ENCODE data around the gene SERPINA1. TPM values are rescaled to one million over a fixed set of nuclear protein-coding genes. Genes with fewer than 3 reads are reported as not detected.

Gene SERPINA1
- total and polyA plus RNA-seq, 2 of the 13 experiments (the other 11 are each of a cell fraction or from before 2014, with no cell fraction given) = 3,266 to 11,015 TPM

- no peak for TF ChIP-seq AKNA (CRISPR knock-in tag; IDR thresholded peaks at IDR 0.05; ENCODE audit: borderline replicate concordance)
- TF ChIP-seq SIN3A (IDR thresholded peaks at IDR 0.05; ENCODE audit: borderline replicate concordance, low read depth, low read length) = no peak
- TF ChIP-seq ZNF543 (CRISPR knock-in tag; IDR thresholded peaks at IDR 0.05) = no peak
- peak; percentile 37; the same call in 1 of the 2 replicates for TF ChIP-seq HOXA3 (CRISPR knock-in tag; IDR thresholded peaks at IDR 0.05)
- no peak for TF ChIP-seq EEA1 (CRISPR knock-in tag; IDR thresholded peaks at IDR 0.05; ENCODE audit: borderline replicate concordance)
- TF ChIP-seq YEATS4 (CRISPR knock-in tag; IDR thresholded peaks at IDR 0.05; ENCODE audit: borderline replicate concordance) = no peak
- TF ChIP-seq ZNF343 (CRISPR knock-in tag; IDR thresholded peaks at IDR 0.05) = no peak
- TF ChIP-seq ISL2 (CRISPR knock-in tag; IDR thresholded peaks at IDR 0.05) = peak; percentile 86
- TF ChIP-seq SOX13 (IDR thresholded peaks at IDR 0.05) = no peak
- TF ChIP-seq SOX13 (CRISPR knock-in tag; conservative IDR thresholded peaks at IDR 0.05 in 1 of 2, IDR thresholded peaks at IDR 0.05 in 1 of 2) = peak in 1 of 2 experiments; percentile 71; a peak in 2 of 4 replicates
- no peak for TF ChIP-seq FOXM1 (CRISPR knock-in tag; IDR thresholded peaks at IDR 0.05)
- TF ChIP-seq FOXA1 (IDR thresholded peaks at IDR 0.05) = no peak
- TF ChIP-seq FOXA1 (CRISPR knock-in tag; IDR thresholded peaks at IDR 0.05) = peak; percentile 28; the same call in 1 of the 2 replicates
- no peak for TF ChIP-seq BORCS8-MEF2B (CRISPR knock-in tag; IDR thresholded peaks at IDR 0.05)
- TF ChIP-seq HMG20A (CRISPR knock-in tag; IDR thresholded peaks at IDR 0.05; ENCODE audit: borderline replicate concordance) = peak; percentile 32; the same call in 1 of the 2 replicates
- TF ChIP-seq SNAPC5 (CRISPR knock-in tag; IDR thresholded peaks at IDR 0.05; ENCODE audit: borderline replicate concordance) = no peak
- no peak for TF ChIP-seq ZSCAN9 (CRISPR knock-in tag; IDR thresholded peaks at IDR 0.05; ENCODE audit: borderline replicate concordance)
- no peak for TF ChIP-seq BHLHE40 (IDR thresholded peaks at IDR 0.05; ENCODE audit: low read length)
- TF ChIP-seq MTA3 (CRISPR knock-in tag; IDR thresholded peaks at IDR 0.05) = no peak
- no peak for TF ChIP-seq ZBTB4 (CRISPR knock-in tag; IDR thresholded peaks at IDR 0.05; ENCODE audit: borderline replicate concordance)
- TF ChIP-seq ZIK1 (CRISPR knock-in tag; IDR thresholded peaks at IDR 0.05; ENCODE audit: borderline replicate concordance, low read depth) = no peak
- TF ChIP-seq ZNF781 (CRISPR knock-in tag; IDR thresholded peaks at IDR 0.05; ENCODE audit: borderline replicate concordance, not compliant biosample characterization) = no peak
- TF ChIP-seq RORA (CRISPR knock-in tag; IDR thresholded peaks at IDR 0.05) = no peak
Measured at GRCh38 chr14:94360945-94361565, 27.3 kb downstream of the SERPINA1 start (continued).
